NCI-H2081 treated with DMSO at 0.1 percent for 48 hours (cell line): ENCODE data around the gene OCEL1.
"Not testable (repeated sequence)": the region's sequence is repeated elsewhere in the genome, so short reads cannot be mapped to it uniquely, and the experiment has no call there.

Experiments used
- DNase-seq: peaks from one replicate; lab custom pipeline; 2025; lab: John Stamatoyannopoulos, UW

Gene OCEL1

DNA sequence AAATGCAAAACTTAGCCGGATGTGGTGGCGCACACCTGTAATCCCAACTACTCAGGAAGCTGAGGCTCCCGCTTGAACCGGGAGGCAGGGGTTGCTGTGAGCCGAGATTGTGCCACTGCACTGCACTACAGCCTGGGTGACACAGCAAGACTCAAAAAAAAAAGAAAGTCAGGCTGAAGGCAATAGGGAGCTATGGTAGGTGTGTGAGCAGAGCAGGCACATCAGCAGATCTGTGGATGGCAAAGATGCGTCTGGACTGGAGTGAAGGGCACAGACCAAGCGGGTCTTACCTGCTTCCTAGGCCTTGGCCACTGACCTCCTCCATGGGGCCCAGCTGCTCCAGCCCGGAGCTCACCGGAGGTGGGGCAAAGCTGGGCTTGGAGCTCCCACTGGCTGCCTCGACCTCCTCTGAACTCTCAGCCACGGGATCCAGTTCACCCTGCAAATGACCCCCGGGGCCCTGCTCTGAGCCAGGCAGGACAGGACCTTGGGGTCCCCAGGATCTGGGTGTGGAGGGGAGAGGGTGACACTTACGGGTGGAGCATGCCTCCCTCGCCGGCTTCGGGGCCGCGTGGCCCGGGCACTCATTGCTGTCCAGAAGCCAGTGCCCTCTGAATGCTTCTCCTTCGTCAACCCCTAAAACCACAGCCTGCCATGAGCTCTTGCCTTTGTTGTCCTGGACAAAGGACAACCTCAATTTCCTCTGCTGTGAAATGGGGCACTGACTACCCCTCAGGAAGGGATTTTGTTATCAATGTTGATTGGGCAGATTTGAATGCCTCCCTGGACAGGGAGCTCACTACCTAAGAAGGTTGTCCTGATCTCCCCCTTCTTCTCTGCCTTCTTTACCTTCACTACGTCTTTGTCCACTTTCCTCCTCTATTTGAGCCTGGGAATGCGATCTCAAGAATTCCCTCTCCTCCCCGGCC is 38.0 kb downstream of the OCEL1 start:
- DNase-seq = no peak

DNA sequence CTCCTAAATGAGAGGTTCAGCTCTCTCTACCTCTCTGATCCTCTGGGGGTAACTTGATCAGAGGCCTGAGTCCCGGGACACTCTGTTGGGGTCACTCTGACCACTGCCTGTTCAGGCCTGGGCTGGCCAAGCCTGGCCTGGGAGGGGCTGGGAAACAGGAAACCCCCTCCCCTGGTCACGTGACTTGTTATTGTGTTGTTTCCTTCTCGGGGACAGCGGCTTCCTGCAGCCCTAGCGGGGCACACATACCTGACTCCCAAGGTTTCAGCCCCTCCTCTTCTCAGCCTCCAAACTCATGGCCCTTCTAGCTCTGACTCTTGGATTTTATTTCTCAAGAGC is 38.6 kb downstream of the OCEL1 start, which contains the start of gene USHBP1:
Gene USHBP1, minus strand, starts transcription at position 105 of the 339 bp plus-strand sequence. CDS start 446 bp downstream, outside the sequence.
- DNase-seq = no peak

DNA sequence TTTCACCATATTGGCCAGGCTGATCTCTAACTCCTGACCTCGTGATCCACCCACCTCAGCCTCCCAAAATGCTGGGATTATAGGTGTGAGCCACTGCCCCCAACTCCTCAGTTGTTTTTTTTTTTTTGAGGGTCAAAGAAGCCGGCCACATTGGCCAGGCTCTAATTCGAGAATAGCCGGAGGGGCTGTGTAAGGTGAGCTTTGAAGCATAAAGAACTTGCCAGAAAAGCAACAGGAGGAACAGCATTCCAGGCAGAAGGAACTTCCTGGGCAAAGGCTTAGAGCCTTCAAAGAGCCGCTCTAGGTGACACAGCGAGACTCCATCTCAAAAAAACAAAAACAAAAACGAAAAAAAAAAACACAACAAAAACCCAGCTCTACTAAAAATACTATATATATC is 40.0 kb downstream of the OCEL1 start:
- DNase-seq = no peak

DNA sequence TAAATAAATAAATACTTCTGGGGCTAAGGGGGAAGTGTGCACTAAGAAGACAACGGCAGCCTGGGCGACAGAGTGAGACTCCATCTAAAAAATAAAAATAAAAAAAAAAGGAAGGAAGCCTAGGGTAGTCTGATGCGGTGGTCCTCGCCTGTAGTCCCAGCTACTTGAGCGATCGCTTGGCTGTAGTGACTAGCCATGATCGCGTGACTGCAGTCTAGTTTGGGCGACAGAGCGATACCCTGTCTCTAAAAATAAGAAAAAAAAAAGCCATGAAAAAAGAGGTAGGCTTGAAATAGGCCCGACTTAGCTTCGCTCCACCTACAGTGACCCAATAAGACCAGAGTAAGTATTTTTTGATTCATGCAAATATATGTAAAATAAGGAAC is 40.6 kb downstream of the OCEL1 start:
- DNase-seq = no peak

DNA sequence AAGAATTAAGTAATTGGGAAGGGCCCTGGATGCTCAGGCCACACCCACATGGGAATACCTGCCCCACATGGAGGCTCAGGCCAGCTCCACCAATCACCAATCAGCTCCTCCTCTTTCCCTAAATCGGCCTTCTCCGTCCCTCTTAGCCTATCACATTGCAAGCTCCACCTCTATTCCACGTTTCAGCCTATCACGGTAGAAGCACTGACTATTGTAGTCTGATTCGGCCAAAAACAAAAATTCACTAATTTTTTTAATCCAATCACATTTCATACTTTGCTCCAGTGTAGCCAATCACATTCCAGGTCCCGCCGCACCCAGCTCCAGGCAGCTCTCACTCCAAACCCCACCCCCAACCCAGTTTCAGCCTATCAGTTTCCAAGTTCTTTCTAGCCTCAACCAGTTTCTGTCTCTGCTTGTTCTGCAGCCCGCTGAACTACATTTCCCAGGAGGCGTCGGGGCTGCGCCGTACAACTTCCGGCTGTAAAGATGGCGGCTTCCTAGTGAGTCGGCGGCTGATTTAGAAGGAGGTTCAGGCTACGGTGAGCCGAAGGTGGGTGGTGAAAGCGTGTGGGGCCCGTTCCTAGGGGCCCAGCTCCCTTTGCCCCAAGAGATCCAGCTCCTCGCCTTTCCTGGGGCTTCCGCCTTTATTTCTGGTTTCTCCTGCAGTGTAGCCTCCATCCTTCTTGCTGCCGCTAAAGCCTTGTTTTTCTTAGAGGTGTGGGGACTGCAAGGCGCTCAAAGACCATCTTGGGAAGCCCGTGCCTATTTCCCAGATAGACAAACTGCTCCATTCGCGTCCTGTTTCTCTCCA is 41.2 kb downstream of the OCEL1 start, which contains the start of gene BABAM1:
Gene BABAM1, plus strand, starts transcription at position 469 of the 814 bp plus-strand sequence. CDS start 1,364 bp downstream, outside the sequence.
- DNase-seq = peak; percentile 97

DNA sequence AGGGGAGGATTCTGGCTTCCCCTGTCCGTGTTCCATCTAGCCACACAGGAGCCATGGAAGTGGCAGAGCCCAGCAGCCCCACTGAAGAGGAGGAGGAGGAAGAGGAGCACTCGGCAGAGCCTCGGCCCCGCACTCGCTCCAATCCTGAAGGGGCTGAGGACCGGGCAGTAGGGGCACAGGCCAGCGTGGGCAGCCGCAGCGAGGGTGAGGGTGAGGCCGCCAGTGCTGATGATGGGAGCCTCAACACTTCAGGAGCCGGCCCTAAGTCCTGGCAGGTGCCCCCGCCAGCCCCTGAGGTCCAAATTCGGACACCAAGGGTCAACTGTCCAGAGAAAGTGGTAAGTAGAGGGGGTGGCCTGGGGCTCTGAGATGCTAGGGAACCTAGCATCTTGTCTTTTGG is 42.7 kb downstream of the OCEL1 start:
- no peak for DNase-seq

DNA sequence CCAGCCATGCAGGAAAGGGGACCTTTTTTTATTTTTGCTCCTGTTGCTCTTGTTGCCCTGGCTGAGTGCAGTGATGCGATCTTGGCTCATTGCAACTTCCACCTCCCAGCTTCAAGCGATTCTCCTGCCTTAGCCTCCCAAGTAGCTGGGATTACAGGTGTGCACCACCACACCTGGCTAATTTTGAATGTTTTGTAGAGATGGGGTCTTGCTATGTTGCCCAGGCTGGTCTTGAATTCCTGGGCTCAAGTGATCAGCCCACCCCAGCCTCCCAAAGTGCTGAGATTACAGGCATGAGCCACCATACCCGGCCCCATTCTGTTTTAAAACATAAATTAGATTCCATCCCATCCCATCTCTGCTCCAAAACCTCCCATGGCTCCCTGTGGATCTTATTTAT is 48.9 kb downstream of the OCEL1 start:
- not testable (repeated sequence) for DNase-seq

DNA sequence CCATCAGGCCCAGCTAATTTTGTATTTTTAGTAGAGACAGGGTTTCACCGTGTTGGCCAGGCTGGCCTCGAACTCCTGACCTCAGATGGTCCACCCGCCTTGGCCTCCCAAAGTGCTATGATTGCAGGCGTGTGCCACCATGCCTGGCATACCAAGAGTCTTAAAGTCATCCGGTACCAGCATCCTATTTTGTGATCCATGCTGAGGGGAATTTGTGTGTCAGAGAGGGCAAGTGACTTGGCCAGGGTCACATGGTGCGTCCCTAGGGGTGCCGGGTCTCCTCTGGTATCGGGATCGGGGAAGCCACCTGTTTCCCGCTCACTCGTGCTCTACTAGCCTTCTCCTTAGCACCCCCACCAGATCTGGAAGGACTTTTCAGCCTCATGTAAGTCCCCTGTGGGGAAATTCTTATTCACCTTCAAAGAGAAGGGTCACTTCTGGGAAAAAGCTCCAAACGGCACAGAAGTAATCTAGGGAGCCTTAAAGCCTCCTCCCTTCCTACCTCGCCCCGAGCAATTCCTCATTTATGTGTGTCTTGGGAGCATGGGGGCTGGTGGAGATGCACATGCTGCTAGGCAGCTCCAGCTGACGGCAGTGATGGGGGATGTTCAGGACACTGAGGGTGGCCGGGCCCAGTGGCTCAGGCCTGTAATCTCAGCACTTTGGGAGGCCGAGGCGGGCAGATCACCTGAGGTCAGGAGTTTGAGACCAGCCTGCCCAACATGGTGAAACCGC is 49.6 kb downstream of the OCEL1 start:
- no peak for DNase-seq
